Activated CD4-positive, alpha-beta memory T cell treated with anti-CD3 and anti-CD28 coated beads, Interleukin-2, amount 10 ng/mL, durations not matched to agents 7 days and 5 days (primary cell): ENCODE data around the gene SULT4A1. TPM values are rescaled to one million over a fixed set of nuclear protein-coding genes. Genes with fewer than 3 reads are reported as not detected.
"Not testable (repeated sequence)": the region's sequence is repeated elsewhere in the genome, so short reads cannot be mapped to it uniquely, and the experiment has no call there.

Experiments used
- CTCF ChIA-PET: fragments of 350-600 bp; sonication (Branson Sonifier 250); formaldehyde crosslinking; loops from one replicate; lab custom pipeline; 2021; ENCODE audit warnings: antibody characterized with exemption, inconsistent platforms; lab: Charles Lee
- POLR2A ChIA-PET: fragments of 350-600 bp; sonication (Branson Sonifier 250); formaldehyde crosslinking; loops from one replicate; lab custom pipeline; 2021; ENCODE audit warnings: antibody characterized with exemption; lab: Charles Lee
- DNase-seq: peaks from one replicate; pipeline ENCODE4 v3.0.0-alpha.2; 2020
- H3K27ac Mint-ChIP-seq: one replicate; pipeline ENCODE4 v1.8.0; 2021; ENCODE audit warnings: mild to moderate bottlenecking, mixed read lengths
- H3K27me3 Mint-ChIP-seq: one replicate; pipeline ENCODE4 v1.8.0; 2021; ENCODE audit warnings: mixed read lengths
- H3K36me3 Mint-ChIP-seq: one replicate; pipeline ENCODE4 v1.8.0; 2021; ENCODE audit warnings: low read depth, mixed read lengths
- H3K4me1 Mint-ChIP-seq: one replicate; pipeline ENCODE4 v1.8.0; 2021; ENCODE audit warnings: mixed read lengths
- H3K4me3 Mint-ChIP-seq: one replicate; pipeline ENCODE4 v1.8.0; 2021; ENCODE audit warnings: mild to moderate bottlenecking, mixed read lengths
- H3K9me3 Mint-ChIP-seq: one replicate; pipeline ENCODE4 v1.8.0; 2021; ENCODE audit warnings: mixed read lengths
- total RNA-seq, 2 experiments: library from RNA; stranded (reverse); gene quantifications; one replicate each; pipeline ENCODE4 v1.2.3, GENCODE V29; 2021

SULT4A1 gene, protein sequence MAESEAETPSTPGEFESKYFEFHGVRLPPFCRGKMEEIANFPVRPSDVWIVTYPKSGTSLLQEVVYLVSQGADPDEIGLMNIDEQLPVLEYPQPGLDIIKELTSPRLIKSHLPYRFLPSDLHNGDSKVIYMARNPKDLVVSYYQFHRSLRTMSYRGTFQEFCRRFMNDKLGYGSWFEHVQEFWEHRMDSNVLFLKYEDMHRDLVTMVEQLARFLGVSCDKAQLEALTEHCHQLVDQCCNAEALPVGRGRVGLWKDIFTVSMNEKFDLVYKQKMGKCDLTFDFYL
- not detected for total RNA-seq

DNA sequence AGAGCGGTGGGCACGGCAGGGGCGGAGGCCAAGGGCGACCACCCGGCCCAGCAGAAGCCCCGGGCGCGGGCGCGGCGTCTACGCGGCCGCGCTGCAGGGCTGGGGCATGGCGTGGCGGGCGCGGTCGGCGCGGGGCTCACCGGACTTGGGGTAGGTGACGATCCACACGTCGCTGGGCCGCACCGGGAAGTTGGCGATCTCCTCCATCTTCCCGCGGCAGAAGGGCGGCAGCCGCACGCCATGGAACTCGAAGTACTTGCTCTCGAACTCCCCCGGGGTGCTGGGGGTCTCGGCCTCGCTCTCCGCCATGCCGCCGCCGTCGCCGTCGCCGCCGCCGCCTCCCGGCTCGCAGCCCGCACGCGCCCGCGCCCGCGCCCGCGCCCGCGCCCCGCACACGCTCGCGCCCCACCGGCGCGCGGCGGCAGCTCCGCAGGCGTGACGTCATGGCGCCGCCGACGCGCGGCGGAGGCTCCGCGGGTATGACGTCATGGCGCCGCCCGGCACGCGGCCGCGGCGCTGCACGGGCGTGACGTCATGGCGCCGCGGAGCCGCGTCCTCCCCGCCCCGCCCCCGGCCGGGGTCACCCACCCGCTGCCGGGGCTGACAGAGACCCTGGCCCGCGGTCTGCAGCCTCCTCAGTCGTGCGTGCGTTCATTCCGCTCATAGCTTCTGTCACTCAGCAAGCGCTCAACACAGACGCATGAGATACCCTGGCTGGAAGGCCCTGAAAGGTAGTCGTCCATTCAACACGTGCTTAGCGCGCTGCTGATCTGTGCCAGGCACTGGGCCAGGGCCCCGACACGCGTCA, at the start of gene SULT4A1:
Gene SULT4A1, minus strand, starts transcription at position 440 of the 808 bp plus-strand sequence. Its CDS starts 131 bp downstream, at position 309.
- POLR2A ChIA-PET, result no interaction called here
- Mint-ChIP-seq H3K36me3 (no peaks in the 10 kb centered on the region), H3K27ac (no peak within 1 kb of the TSS), H3K9me3 (no peaks in the 10 kb centered on the region), H3K4me1 (peaks cover 2% of the 10 kb centered on the region), H3K27me3 (peaks cover 35% of the 10 kb centered on the region), H3K4me3 (no peak within 1 kb of the TSS)
- CTCF ChIA-PET, result no interaction called here
- no peak for DNase-seq

DNA sequence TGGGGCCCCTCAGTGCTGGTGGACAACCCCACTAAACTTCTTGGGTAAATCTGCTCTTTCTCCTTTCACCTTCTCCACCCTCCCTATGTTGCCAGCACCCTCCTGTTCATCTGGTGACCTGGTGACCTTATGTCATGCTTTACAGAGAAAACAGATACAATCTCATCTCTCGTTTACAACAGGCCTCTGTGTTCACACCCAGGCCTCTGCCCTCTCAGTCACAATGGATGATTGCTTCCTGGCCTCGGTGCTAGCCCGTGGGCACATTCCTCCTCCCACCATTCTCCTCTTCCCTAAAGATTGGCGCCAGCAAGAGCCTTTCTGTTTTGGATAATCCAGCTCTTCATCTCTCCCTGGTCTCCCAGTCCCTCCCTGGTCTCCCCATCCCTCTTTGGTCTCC, 49.0 kb upstream of the SULT4A1 start:
- no peak for DNase-seq
- CTCF ChIA-PET, result no interaction called here
- Mint-ChIP-seq H3K27me3 (peaks cover 7% of the 10 kb centered on the region), H3K9me3 (no peaks in the 10 kb centered on the region), H3K4me1 (no peaks in the 10 kb centered on the region), H3K27ac (no peak overlapping the region), H3K4me3 (no peak overlapping the region), H3K36me3 (no peaks in the 10 kb centered on the region)
- POLR2A ChIA-PET, result no interaction called here

DNA sequence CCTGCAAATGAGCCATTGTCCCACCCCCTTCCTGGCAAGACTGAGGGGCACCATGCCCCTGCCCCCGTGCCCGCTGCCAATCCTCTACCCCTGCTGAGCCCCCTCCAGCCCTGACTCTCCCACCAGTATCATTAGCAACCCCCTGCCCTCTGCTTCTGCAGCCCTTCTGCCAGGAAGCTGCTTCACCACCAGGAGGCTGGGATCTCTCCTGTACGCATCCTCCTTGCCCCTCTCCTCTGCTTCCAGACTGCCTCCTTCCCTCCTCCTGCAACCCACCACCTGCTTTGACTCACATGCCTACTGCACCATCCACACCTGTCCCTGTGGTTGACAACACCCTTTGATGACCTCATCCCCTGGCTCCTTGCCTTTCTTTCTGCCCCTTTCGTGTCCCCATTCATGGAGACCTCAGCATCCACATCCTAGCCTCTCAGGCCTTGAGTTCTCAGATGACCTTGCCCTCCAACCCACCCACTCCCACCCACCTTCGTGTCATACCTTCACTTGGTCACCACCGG, 47.9 kb upstream of the SULT4A1 start:
- Mint-ChIP-seq H3K27ac (no peak overlapping the region), H3K27me3 (peaks cover 7% of the 10 kb centered on the region), H3K4me3 (no peak overlapping the region), H3K9me3 (no peaks in the 10 kb centered on the region), H3K4me1 (no peaks in the 10 kb centered on the region), H3K36me3 (no peaks in the 10 kb centered on the region)
- ChIA-PET POLR2A (no interaction called here), CTCF (no interaction called here)
- no peak for DNase-seq

DNA sequence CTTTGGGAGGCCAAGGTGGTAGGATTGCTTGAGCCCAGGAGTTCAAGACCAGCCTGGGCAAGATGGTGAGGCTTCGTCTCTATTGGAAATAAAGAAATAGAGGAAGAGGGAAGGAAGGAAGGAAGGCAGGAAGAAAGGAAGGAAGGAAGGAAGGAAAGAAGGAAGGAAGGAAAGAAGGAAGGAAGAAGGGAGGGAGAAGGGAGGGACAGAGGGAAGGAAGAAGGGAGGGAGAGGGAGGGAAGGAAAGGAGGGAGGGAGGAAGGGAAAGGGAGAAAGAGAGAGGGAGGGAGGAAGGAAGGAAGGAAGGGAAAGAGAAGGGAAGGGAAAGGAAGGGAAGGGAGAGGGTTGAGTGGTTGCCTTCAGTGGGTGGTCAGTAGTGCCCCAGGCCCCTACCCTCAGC, 47.4 kb upstream of the SULT4A1 start:
- Mint-ChIP-seq H3K9me3 (no peaks in the 10 kb centered on the region), H3K4me1 (no peaks in the 10 kb centered on the region), H3K36me3 (no peaks in the 10 kb centered on the region), H3K4me3 (no peak overlapping the region), H3K27me3 (peaks cover 7% of the 10 kb centered on the region), H3K27ac (no peak overlapping the region)
- DNase-seq, result no peak
- CTCF ChIA-PET, result no interaction called here
- POLR2A ChIA-PET, result no interaction called here

DNA sequence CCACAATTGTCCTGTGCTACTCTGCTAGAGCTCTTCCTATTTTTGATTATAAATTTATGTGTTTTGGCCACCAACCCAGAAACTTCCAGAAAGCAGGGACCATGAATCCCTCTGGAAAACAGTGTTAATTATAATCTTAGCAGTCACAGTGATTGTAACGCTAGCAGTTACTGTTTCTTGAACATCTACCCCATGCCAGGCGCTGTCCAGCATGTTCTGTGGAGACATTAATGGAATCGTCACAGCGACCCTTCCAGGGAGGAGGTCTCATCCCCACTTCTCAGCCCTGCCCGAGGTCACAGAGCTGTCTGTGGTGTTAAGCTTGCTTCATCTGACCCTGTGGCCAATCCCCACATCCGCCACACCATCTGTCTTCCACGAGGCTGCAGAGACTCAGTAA, 43.4 kb upstream of the SULT4A1 start:
- H3K36me3 Mint-ChIP-seq, result no peaks in the 10 kb centered on the region
- H3K27me3 Mint-ChIP-seq, result no peaks in the 10 kb centered on the region
- no peak for DNase-seq
- ChIA-PET POLR2A (interaction anchor here (0.7 kb wide), 1 partner anchor 49 kb away, joined by 3 read pairs; no protein-coding TSS in a partner anchor), CTCF (no interaction called here)
- no peaks in the 10 kb centered on the region for H3K4me1 Mint-ChIP-seq
- no peaks in the 10 kb centered on the region for H3K9me3 Mint-ChIP-seq
- no peak overlapping the region for H3K27ac Mint-ChIP-seq
- H3K4me3 Mint-ChIP-seq, result no peak overlapping the region

DNA sequence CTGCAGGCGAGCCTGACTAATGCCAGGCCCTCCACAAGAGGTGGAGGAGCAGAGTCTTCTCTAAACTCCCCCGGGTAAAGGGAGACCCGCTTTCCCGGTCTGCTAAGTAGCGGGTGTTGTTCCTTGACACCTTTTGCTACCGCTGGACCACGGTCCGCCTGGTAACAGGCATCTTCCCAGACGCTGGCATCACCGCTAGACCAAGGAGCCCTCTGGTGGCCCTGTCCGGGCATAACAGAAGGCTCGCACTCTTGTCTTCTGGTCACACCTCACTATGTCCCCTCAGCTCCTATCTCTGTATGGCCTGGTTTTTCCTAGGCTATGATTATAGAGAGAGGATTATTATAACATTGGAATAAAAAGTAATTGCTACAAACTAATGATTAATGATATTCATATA, 42.1 kb upstream of the SULT4A1 start:
- POLR2A ChIA-PET, H3K4me1 Mint-ChIP-seq, H3K4me3 Mint-ChIP-seq, H3K27me3 Mint-ChIP-seq, H3K36me3 Mint-ChIP-seq, H3K9me3 Mint-ChIP-seq, H3K27ac Mint-ChIP-seq: not testable (repeated sequence)
- DNase-seq, result peak; percentile 50
- CTCF ChIA-PET, result interaction anchor here (1.6 kb wide), 1 partner anchor 21 kb away, joined by 5 read pairs; no protein-coding TSS in a partner anchor

DNA sequence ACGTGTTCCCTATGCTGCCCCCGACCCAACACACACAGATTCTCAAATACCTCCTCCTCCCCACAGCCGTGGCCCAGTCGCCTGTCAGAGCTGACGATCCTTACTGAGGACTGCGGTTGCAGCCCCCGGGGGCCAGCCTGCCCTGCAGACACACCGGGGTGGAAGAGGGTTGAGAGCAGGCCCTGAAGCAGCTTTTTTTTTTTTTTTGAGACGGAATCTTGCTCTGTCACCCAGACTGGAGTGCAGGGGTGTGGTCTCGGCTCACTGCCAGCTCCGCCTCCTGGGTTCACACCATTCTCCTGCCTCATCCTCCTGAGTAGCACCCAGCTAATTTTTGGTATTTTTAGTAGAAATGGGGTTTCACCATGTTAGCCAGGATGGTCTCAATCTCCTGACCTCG, 40.7 kb upstream of the SULT4A1 start:
- H3K9me3 Mint-ChIP-seq, DNase-seq, POLR2A ChIA-PET, H3K36me3 Mint-ChIP-seq, H3K27ac Mint-ChIP-seq, H3K27me3 Mint-ChIP-seq, H3K4me1 Mint-ChIP-seq, H3K4me3 Mint-ChIP-seq: not testable (repeated sequence)
- CTCF ChIA-PET, result interaction anchor here (1.6 kb wide), 1 partner anchor 20 kb away, joined by 5 read pairs; no protein-coding TSS in a partner anchor

DNA sequence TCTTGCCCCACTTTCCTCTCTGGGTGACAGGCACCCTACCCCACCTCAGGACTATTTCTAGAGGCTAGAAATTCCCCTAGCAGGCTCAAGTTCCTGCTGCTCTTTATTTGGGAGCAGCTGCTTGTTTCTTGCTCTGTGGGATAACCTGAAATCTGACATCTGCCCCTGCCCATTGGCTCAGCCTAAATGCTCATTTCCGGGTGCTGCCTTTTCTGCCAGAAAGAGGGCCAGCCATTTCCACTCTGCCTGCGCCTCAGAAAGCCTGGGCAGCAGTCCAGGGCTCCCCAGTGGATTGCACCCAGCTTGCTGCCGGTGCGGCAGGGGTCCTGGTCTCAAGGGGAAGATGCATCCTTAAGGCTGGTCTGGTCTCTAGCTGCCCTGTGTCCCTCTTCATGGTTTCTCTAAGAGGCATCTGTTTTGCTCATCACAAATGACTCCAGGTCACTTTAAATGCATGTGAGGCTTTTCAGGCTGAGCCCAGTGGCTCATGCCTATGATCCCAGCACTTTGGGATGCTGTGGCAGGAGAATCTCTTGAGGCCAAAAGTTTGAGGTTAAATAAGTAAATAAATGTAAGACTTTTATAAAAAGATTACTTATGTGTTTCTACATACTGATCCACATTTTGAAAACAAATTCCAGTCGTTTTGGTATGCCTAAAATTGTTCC, 39.8 kb upstream of the SULT4A1 start:
- ChIA-PET POLR2A (no interaction called here), CTCF (no interaction called here)
- Mint-ChIP-seq H3K4me3 (no peak overlapping the region), H3K4me1 (no peaks in the 10 kb centered on the region), H3K27ac (no peak overlapping the region), H3K9me3 (no peaks in the 10 kb centered on the region), H3K36me3 (no peaks in the 10 kb centered on the region), H3K27me3 (peaks cover 1% of the 10 kb centered on the region)
- DNase-seq, result no peak

DNA sequence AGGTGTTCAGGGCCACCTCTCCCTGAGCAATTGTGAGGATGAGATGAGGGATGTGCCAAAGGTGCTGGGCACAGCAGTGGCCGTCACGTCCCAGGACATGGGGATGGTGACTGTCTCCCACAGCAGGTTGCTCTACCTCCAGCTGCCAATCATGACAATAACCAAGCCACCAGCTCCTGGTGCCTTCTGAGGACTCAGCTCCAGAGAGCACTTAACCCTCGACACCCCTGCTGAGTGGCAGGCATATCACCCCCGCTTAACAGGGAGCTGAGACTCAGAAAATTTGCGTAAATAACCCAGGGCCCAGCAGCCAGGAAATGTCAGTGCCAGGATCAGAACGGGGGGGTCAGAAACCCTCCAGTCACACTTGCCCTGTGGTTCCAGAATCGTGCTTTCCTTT, 37.9 kb upstream of the SULT4A1 start:
- ChIA-PET CTCF (interaction anchor here (1.2 to 2.9 kb wide), 2 partner anchors 15 to 18 kb away, joined by 3 to 15 read pairs; no protein-coding TSS in a partner anchor), POLR2A (no interaction called here)
- Mint-ChIP-seq H3K36me3 (no peaks in the 10 kb centered on the region), H3K27me3 (peaks cover 1% of the 10 kb centered on the region), H3K9me3 (no peaks in the 10 kb centered on the region), H3K27ac (no peak overlapping the region), H3K4me3 (no peak overlapping the region), H3K4me1 (no peaks in the 10 kb centered on the region)
- DNase-seq, result no peak

DNA sequence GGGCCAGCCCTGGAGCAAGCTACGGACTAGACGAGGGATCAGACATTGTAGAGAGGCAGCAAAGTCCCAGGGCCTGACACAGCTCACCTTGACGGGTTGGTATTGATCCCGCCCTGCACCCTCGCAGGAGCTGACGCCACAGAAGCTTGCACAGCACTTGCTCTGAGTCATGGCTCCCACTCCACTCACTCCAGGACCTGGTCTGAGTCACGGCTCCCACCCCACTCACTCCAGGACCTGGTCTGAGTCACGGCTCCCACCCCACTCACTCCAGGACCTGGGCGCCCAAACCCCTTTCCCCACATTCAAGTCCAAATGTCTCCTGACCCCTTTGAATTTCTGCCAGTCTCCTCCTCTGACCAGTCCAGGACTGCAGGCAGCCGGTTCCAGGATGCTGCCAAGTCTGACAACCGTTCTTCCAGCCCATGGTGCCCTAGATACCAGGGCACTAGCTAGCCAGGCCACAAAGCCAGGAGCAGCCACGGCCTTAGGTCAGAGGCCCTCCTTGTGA, 35.5 kb upstream of the SULT4A1 start:
- Mint-ChIP-seq H3K4me3 (no peak overlapping the region), H3K27me3 (peaks cover 7% of the 10 kb centered on the region), H3K4me1 (no peaks in the 10 kb centered on the region), H3K27ac (no peak overlapping the region), H3K9me3 (no peaks in the 10 kb centered on the region), H3K36me3 (no peaks in the 10 kb centered on the region)
- DNase-seq, result no peak
- ChIA-PET CTCF (interaction anchor here (1.3 to 2.9 kb wide), 2 partner anchors 13 to 15 kb away, joined by 5 to 15 read pairs; no protein-coding TSS in a partner anchor), POLR2A (no interaction called here)

DNA sequence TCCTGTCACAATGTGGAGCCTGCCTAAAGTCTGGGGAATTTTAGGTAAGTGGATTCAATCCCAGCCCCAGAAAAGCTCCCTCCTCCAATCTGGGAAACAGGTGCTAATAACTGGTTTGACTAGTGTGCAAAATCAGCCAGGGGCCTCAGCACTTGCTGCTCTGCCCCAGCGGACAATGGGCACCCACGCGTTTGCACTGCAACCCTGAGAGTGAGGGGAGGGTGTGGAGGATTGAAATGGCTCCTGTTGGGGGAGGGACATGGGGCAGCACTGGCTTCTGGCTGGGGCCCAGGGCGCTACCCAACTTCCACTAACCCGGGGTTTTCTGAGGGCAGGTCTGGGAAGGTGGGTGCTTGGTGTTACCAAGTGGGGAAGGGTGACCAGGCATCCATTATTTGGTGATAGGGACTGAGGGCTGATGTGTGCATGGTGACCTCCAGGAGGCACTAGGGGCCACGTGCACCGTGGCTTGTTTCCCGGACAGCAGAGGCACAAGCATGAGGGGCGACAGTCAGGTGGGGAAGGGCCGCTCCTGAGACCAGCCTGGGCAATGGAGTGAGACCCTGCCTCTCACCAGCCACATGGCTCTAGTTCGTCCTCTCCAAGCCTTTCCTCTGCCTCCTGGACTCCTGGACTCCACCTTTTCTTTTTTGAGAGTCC, 33.8 kb upstream of the SULT4A1 start:
- no peak for DNase-seq
- Mint-ChIP-seq H3K9me3 (no peaks in the 10 kb centered on the region), H3K27ac (no peak overlapping the region), H3K4me1 (no peaks in the 10 kb centered on the region), H3K4me3 (no peak overlapping the region), H3K27me3 (peaks cover 19% of the 10 kb centered on the region), H3K36me3 (no peaks in the 10 kb centered on the region)
- ChIA-PET POLR2A (no interaction called here), CTCF (interaction anchor here (1.3 kb wide), 1 partner anchor 13 kb away, joined by 5 read pairs; no protein-coding TSS in a partner anchor)

DNA sequence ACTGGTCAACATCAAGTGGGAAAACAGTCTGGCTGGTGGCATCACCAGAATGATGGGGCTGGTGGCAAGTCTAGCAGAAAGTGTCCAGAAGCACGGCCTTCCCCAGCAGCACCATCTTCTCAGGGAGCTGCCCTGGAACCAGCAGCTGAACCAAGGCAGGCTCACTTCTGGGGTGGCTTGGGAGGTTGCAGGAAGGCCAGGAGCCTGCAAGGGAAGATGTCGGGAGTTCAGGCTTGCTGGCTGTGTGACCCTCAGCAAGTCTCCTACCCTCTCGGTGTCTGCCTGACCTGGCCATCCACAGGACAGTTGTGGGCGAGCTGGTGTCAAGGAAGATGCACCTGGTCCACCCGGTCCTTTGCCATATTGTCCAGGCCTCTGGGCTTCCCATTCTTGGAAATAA, 31.8 kb upstream of the SULT4A1 start:
- H3K9me3 Mint-ChIP-seq, result no peaks in the 10 kb centered on the region
- no peak overlapping the region for H3K27ac Mint-ChIP-seq
- ChIA-PET CTCF (interaction anchor here (1.2 kb wide), 1 partner anchor 11 kb away, joined by 3 read pairs; no protein-coding TSS in a partner anchor), POLR2A (no interaction called here)
- DNase-seq, result no peak
- H3K4me1 Mint-ChIP-seq, result no peaks in the 10 kb centered on the region
- no peaks in the 10 kb centered on the region for H3K36me3 Mint-ChIP-seq
- peaks cover 31% of the 10 kb centered on the region for H3K27me3 Mint-ChIP-seq
- H3K4me3 Mint-ChIP-seq, result no peak overlapping the region
